GM12801 (cell line): Measurements from ENCODE around the gene B3GALT6.

ENCODE experiments used
- CTCF ChIP-seq: IDR thresholded peaks from one replicate; pipeline ENCODE4 v1.5.1; 2011; ENCODE audit warnings: control low read depth; ENCODE audit not compliant: insufficient read length; ENCODE audit errors: extremely low read depth

B3GALT6 gene

GRCh38 chr1:1234180-1234808, 2.3 kb downstream of the B3GALT6 start:
- TF ChIP-seq CTCF, result no peak

GRCh38 chr1:1235016-1235744, 3.1 kb downstream of the B3GALT6 start:
- no peak for TF ChIP-seq CTCF

- TF ChIP-seq CTCF, result no peak
Measured at GRCh38 chr1:1236176-1236763, 4.2 kb downstream of the B3GALT6 start.

GRCh38 chr1:1236945-1237873, 5.2 kb downstream of the B3GALT6 start:
- TF ChIP-seq CTCF, result no peak

GRCh38 chr1:1237874-1238701, 6.1 kb downstream of the B3GALT6 start:
- TF ChIP-seq CTCF, result no peak

- TF ChIP-seq CTCF, result no peak
Measured at GRCh38 chr1:1238702-1239178, 6.7 kb downstream of the B3GALT6 start.
